ENCODE results near the gene STK38L. TPM values are rescaled to one million over a fixed set of nuclear protein-coding genes. Genes with fewer than 3 reads are reported as not detected.

STK38L gene
- polyA plus RNA-seq, 1 donor (not counting 4 experiments of a cell fraction or from before 2014, with no cell fraction given) = 25.4 TPM

DNA sequence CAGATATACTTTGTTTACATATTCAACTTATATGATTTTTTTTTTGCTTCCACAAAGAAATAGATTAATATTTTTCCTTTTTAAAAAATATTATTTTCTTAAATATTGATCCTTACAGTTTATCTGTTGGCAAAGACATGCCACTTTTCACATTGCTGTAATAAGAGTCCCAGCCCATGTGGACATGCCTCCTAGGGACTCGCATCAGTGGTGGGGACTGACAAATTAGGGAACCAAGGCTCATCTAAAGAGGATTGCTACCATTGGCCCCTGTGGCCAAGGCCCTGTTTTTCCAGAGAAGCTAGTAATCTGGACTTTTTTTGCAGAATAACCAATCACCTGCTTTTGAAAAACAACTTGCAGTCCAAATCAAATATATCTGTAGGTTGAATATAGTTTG is 60.8 kb downstream of the STK38L start:
- TF ChIP-seq EZH2 (IDR thresholded peaks at IDR 0.05; ENCODE audit: low read length) = no peak
- TF ChIP-seq, protein P1, sequence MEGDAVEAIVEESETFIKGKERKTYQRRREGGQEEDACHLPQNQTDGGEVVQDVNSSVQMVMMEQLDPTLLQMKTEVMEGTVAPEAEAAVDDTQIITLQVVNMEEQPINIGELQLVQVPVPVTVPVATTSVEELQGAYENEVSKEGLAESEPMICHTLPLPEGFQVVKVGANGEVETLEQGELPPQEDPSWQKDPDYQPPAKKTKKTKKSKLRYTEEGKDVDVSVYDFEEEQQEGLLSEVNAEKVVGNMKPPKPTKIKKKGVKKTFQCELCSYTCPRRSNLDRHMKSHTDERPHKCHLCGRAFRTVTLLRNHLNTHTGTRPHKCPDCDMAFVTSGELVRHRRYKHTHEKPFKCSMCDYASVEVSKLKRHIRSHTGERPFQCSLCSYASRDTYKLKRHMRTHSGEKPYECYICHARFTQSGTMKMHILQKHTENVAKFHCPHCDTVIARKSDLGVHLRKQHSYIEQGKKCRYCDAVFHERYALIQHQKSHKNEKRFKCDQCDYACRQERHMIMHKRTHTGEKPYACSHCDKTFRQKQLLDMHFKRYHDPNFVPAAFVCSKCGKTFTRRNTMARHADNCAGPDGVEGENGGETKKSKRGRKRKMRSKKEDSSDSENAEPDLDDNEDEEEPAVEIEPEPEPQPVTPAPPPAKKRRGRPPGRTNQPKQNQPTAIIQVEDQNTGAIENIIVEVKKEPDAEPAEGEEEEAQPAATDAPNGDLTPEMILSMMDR (optimal IDR thresholded peaks at IDR 0.05 in 1 of 3, IDR thresholded peaks at IDR 0.05 in 1 of 3, conservative IDR thresholded peaks at IDR 0.05 in 1 of 3; ENCODE audit: extremely low read depth in 1 of 3, insufficient read depth in 2 of 3, low read length in 3 of 3) = no peak
- Histone ChIP-seq H3K27me3 (ENCODE audit: control insufficient read depth, extremely low read depth, insufficient read depth, low read length) (no peaks in the 10 kb centered on the region), H3K36me3 (ENCODE audit: control insufficient read depth in 2 of 2, extremely low read depth in 1 of 2, insufficient read depth in 2 of 2, low read length in 2 of 2) (peaks cover 5 to 8% of the 10 kb centered on the region in 2 experiments), H3K4me2 (ENCODE audit: control insufficient read depth, extremely low read depth, insufficient read depth, low read depth, low read length) (no peak overlapping the region), H3K79me2 (ENCODE audit: control insufficient read depth, insufficient read depth, low read length) (no peaks in the 10 kb centered on the region), H3K4me3 (ENCODE audit: control insufficient read depth in 2 of 3, extremely low read depth in 1 of 3, insufficient read depth in 2 of 3, low read depth in 1 of 3, low read length in 3 of 3) (no peak overlapping the region), H3K9me1 (ENCODE audit: control insufficient read depth, extremely low read depth, insufficient read depth, low read length) (no peaks in the 10 kb centered on the region), H3K4me1 (ENCODE audit: control insufficient read depth, extremely low read depth, insufficient read depth, low read length) (no peaks in the 10 kb centered on the region), H2AFZ (ENCODE audit: control insufficient read depth, low read length) (no peak overlapping the region), H3K9ac (ENCODE audit: control insufficient read depth, extremely low read depth, insufficient read depth, low read length) (no peak overlapping the region), H4K20me1 (ENCODE audit: control insufficient read depth, extremely low read depth, insufficient read depth, low read length) (no peaks in the 10 kb centered on the region), H3K27ac (ENCODE audit: control insufficient read depth, insufficient read depth, low read length) (no peak overlapping the region), H3K9me3 (ENCODE audit: control insufficient read depth, low read depth, low read length) (no peaks in the 10 kb centered on the region)
- FAIRE-seq = no peak
- dilution Hi-C loops (cut with MboI; ENCODE audit: extremely low pct_ligation_motif_present, low sequenced_read_pairs) = no loop called here
- DNase-seq (ENCODE audit: low read depth, low spot score) = no peak

DNA sequence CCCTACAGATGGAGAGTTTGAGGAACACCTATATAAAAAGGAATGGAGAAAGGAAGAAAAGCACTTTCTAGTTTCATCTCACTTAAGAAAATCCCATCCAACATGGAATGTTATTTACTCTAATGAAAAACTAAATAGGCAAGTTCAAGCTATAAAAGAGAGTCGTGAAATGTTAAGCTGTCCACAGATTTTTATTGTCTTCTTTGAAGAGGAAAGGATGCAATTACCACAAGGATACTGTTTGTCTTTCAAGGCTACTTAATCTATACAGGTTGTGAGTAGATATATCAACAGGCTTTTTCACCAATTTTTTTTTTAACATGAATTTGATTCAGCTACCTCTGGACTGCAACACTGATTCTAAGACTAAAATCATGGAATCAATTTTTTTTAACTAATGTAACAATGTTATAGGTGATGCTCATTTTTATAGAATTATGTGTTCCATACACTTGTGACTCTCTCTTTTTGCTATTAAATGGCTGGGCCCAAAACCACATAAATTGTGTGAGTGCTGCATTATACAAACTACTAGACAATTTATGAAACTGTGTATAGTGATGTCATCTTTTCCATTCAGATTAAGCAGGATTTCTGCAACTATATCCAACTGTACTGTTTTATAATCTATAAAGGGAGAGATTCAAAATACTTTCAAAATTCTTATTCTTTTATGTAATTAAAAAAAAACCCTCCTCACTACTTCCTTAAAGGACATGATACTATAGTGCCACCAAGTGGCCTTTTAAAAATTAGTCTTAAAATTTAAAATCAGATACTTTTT is 61.8 kb downstream of the STK38L start:
- Histone ChIP-seq H3K4me1 (ENCODE audit: control insufficient read depth, extremely low read depth, insufficient read depth, low read length) (no peaks in the 10 kb centered on the region), H4K20me1 (ENCODE audit: control insufficient read depth, extremely low read depth, insufficient read depth, low read length) (no peaks in the 10 kb centered on the region), H3K27me3 (ENCODE audit: control insufficient read depth, extremely low read depth, insufficient read depth, low read length) (no peaks in the 10 kb centered on the region), H3K79me2 (ENCODE audit: control insufficient read depth, insufficient read depth, low read length) (no peaks in the 10 kb centered on the region), H3K27ac (ENCODE audit: control insufficient read depth, insufficient read depth, low read length) (no peak overlapping the region), H3K4me2 (ENCODE audit: control insufficient read depth, extremely low read depth, insufficient read depth, low read depth, low read length) (no peak overlapping the region), H3K4me3 (ENCODE audit: control insufficient read depth in 2 of 3, extremely low read depth in 1 of 3, insufficient read depth in 2 of 3, low read depth in 1 of 3, low read length in 3 of 3) (no peak overlapping the region), H3K9me3 (ENCODE audit: control insufficient read depth, low read depth, low read length) (no peaks in the 10 kb centered on the region), H3K36me3 (ENCODE audit: control insufficient read depth in 2 of 2, extremely low read depth in 1 of 2, insufficient read depth in 2 of 2, low read length in 2 of 2) (peaks cover 5 to 8% of the 10 kb centered on the region in 2 experiments), H3K9me1 (ENCODE audit: control insufficient read depth, extremely low read depth, insufficient read depth, low read length) (no peaks in the 10 kb centered on the region), H3K9ac (ENCODE audit: control insufficient read depth, extremely low read depth, insufficient read depth, low read length) (no peak overlapping the region), H2AFZ (ENCODE audit: control insufficient read depth, low read length) (no peak overlapping the region)
- TF ChIP-seq, protein P1 (optimal IDR thresholded peaks at IDR 0.05 in 1 of 3, IDR thresholded peaks at IDR 0.05 in 1 of 3, conservative IDR thresholded peaks at IDR 0.05 in 1 of 3; ENCODE audit: extremely low read depth in 1 of 3, insufficient read depth in 2 of 3, low read length in 3 of 3) = no peak
- no peak for TF ChIP-seq EZH2 (IDR thresholded peaks at IDR 0.05; ENCODE audit: low read length)
- no peak for FAIRE-seq
- DNase-seq (ENCODE audit: low read depth, low spot score) = no peak
- dilution Hi-C loops (cut with MboI; ENCODE audit: extremely low pct_ligation_motif_present, low sequenced_read_pairs) = no loop called here
